Fibroblast of pulmonary artery (primary cell): ENCODE measurements around the gene AKAP7.
A peak's percentile ranks its signal among the peaks of the same experiment; 100 is the strongest.
"Not testable (repeated sequence)": the region's sequence is repeated elsewhere in the genome, so short reads cannot be mapped to it uniquely, and the experiment has no call there.

Experiments
- DNase-seq: peaks from one replicate; pipeline ENCODE4 v3.0.0-alpha.2; 2010; ENCODE audit warnings: low read depth
- H3K4me3 ChIP-seq: replicated peaks from 2 replicates; pipeline ENCODE4 v1.5.1; 2011; ENCODE audit warnings: low read depth, mild to moderate bottlenecking, control low read depth, low read length, moderate library complexity
- CTCF ChIP-seq: IDR thresholded peaks from 2 replicates; pipeline ENCODE4 v1.5.1; 2011; ENCODE audit warnings: mild to moderate bottlenecking, control low read depth, low read length, inconsistent platforms; ENCODE audit errors: missing control alignments

Gene AKAP7

DNA sequence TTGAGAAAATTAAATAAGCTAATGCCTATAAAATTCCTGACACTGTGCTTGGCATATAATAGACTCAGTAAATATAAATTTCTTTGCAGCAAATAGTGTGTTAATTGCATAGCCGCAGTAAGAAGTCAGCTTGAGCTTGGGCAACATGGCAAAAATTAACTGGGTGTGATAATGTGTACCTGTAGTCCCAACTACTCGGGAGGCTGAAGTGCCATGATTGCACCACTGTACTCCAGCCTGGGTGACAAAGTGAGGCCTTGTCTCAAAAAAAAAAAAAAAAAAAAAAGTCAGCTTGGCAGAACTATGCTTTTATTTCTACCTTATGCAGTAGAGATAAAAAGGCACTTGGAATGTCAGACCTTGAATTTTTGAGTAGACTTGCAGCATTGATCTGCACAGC is 121.8 kb downstream of the AKAP7 start:
- H3K4me3 ChIP-seq, result no peak overlapping the region
- no peak for TF ChIP-seq CTCF
- DNase-seq, result no peak

DNA sequence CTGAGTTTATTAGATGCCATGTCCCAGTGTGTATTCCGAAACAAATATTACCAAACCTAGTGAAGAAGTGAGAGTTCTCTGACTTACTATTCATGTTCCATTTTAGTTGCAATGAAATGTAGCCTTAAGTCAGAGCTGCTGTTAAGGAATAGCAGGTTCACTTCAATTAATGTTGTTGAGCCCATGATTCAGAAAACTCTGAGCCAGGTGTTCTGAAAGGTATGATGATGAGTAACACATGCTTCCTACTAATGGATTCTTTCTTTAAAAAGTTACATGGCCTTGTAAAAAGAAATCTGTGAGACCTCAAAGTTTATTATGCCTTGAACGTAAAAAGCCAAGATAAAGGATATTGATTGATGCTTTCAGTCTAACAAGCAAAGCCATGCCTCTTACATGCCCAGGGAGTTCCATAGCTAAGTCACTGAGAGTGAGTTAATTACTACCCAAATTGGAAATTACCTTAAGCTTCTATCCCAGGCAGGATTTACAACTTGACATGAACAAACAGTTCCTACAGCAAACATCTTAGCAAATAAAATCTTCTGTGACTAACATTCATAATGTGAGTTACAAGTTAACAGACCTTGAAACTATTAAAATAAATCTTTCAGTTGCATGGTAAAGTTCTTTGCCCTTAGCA is 122.9 kb downstream of the AKAP7 start:
- TF ChIP-seq CTCF, result no peak
- no peak overlapping the region for H3K4me3 ChIP-seq
- DNase-seq, result no peak

DNA sequence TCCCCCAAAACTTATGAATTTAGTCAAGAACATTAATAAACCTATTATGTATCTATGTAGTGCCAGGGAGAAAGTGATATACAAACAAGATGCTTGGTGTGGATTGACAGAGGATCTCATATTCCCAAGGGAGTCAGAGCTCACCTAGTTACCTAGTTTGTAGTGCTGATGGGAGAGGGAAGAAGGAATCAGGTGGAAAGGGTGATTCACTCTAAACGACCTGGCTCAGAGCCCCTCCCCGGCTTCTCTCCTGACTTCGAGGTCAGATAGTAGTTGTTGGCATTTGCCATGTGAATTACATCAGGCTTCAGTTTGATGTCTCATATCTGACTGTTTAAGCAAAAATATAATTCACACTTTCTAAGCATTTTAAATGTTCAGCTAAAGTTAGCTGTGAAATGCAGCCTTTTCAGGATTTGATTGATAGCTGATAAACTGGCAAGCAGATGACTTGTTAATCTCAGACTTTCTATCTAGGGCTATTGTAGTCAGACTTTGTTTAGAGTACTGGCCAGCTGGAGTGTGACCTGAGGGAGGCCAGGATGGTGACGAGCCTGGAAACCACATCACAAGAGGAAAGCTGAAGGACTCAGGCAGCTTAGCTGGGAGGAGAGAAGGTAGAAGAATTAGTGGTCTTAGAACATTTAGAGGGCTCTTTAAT is 123.7 kb downstream of the AKAP7 start:
- DNase-seq, result peak; percentile 15
- H3K4me3 ChIP-seq, result no peak overlapping the region
- no peak for TF ChIP-seq CTCF

GRCh38 chr6:131260960-131261359 is 125.7 kb downstream of the AKAP7 start:
- not testable (repeated sequence) for H3K4me3 ChIP-seq, DNase-seq

DNA sequence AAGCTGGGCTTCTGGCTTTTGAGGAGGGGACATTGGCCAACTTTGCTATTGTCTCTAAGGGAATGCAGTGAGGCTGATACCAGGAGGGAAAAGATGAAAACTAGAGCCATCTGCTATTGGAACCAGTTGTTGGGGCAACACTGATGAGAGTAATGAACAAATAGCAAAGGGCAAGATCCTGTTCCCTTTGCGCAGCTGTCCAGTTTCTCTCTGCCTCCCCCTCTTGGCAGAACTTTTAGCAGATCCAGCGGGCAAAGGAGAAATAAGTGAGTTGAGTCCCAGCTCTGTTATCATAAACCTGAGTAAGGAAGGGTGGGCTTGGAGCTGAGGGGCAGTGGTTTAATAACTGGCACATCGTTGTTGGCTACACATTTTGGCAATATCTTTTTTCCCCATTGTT is 126.8 kb downstream of the AKAP7 start:
- no peak for DNase-seq
- no peak overlapping the region for H3K4me3 ChIP-seq
- TF ChIP-seq CTCF, result peak; percentile 4

DNA sequence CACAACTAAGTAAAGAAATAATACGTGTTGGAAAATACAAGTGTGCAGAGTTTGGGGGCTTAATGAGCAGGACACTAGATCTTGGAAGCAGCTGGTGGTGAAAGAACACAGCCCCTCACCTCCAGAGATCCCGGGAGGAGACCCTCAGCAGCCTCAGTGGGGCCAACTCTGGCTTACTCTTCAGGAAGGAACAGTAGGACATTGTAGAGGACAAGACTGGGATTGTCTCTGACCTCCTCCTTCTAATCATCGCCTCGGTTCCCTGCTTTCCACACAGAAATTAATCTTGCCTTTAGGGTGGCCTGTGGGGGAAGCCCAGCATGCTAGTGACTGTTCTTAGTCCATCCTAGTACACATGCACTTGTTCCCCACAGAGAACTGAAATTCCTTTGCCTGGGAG is 130.7 kb downstream of the AKAP7 start:
- no peak for TF ChIP-seq CTCF
- no peak overlapping the region for H3K4me3 ChIP-seq
- DNase-seq, result no peak

- H3K4me3 ChIP-seq, result no peak overlapping the region
- TF ChIP-seq CTCF, result no peak
- DNase-seq, result no peak
Measured at GRCh38 chr6:131268303-131268702, 133.0 kb downstream of the AKAP7 start.
